Suprapubic skin (tissue), 4 donors: ENCODE data around the gene PARP15. TPM values are rescaled to one million over a fixed set of nuclear protein-coding genes. Genes with fewer than 3 reads are reported as not detected.
"Not testable (repeated sequence)": the region's sequence is repeated elsewhere in the genome, so short reads cannot be mapped to it uniquely, and the experiment has no call there.

Source experiments
- DNase-seq, 2 donors: peaks; one replicate each; pipeline ENCODE4 v3.0.0-alpha.2; 2019; ENCODE audit warnings: low spot score in 2 of 2
- H3K27ac ChIP-seq: fragments of 200-600 bp; sonication (generic); one replicate; pipeline ENCODE4 v1.5.1; 2019
- H3K27me3 ChIP-seq: fragments of 200-600 bp; sonication (generic); one replicate; pipeline ENCODE4 v1.5.1; 2019
- H3K36me3 ChIP-seq: fragments of 200-600 bp; sonication (generic); one replicate; pipeline ENCODE4 v1.5.1; 2019
- H3K4me1 ChIP-seq: fragments of 200-600 bp; sonication (generic); one replicate; pipeline ENCODE4 v1.5.1; 2019
- H3K4me3 ChIP-seq: fragments of 200-600 bp; sonication (generic); one replicate; pipeline ENCODE4 v1.5.1; 2019; ENCODE audit warnings: mild to moderate bottlenecking
- H3K9me3 ChIP-seq: fragments of 200-600 bp; sonication (generic); one replicate; pipeline ENCODE4 v1.5.1; 2019
- EP300 ChIP-seq: sonication (generic); formaldehyde crosslinking; IDR thresholded peaks from one replicate; pipeline ENCODE4 v1.6.1; 2017; ENCODE audit warnings: antibody characterized with exemption
- POLR2A ChIP-seq, 2 donors: fragments of 450-650 bp; IDR thresholded peaks; one replicate each; pipeline ENCODE4 v1.6.1; 2017; ENCODE audit warnings: antibody characterized with exemption in 2 of 2, mild to moderate bottlenecking in 2 of 2, moderate library complexity in 2 of 2
- POLR2AphosphoS5 ChIP-seq, 3 donors: sonication (generic); formaldehyde crosslinking; IDR thresholded peaks; one replicate each; pipeline ENCODE4 v1.6.1; 2017; ENCODE audit warnings: antibody characterized with exemption in 3 of 3
- WGBS: methylation state at CpG from one replicate; pipeline ENCODE4 v1.1.5; 2018; 5-methylcytosine and 5-hydroxymethylcytosine counted together
- total RNA-seq, 4 donors: library from RNA; depleted of rRNA; stranded (reverse); fragments of >200 nt; gene quantifications; one replicate each; pipeline ENCODE4 v1.1.0, GENCODE V29; 2016
- TF ChIP-seq, protein P1 (sequence below), 2 donors: fragments of 200-600 bp in 1 of 2; fragments of 450-650 bp in 1 of 2; sonication (generic) in 1 of 2; IDR thresholded peaks; one replicate each; pipeline ENCODE4 v1.5.1; 2016 to 2019; ENCODE audit warnings: antibody characterized with exemption in 2 of 2, mild to moderate bottlenecking in 1 of 2, moderate library complexity in 1 of 2

The PARP15 gene
- total RNA-seq, 4 donors from 2014 or later, result 0.26 to 0.80 (median 0.51) TPM; not detected in 1

DNA sequence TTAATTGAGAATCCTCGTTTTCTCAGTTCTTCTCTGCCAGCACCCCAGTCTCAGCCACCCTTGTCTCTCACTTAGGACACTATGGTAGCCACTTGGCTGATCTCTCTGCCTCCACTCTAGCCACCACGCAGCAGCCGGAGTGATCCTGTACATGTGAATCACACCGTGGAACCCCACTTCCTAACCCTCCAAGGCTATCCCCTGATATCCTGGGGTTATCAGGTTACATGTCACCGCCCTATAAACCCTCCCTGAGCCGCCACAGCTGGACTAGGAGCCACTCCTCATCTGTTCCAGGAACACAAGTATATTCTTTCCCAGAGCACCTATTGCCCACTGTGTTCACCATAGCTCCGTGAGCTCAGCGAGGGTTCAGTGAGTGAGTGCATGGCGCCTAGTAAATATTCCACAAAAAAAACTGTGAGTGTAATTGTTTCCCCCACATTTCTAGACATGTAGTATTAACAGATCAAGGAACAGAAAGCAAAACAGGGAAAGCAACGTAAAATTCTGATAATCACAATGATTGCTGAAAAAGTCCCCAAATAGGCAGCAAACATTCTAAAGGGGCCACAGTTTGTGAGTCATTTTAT lies 102.5 kb downstream of the PARP15 start:
- no peaks in the 10 kb centered on the region for H3K27me3 ChIP-seq
- no peak for DNase-seq
- no peaks in the 10 kb centered on the region for H3K9me3 ChIP-seq
- peaks cover under 1% of the 10 kb centered on the region for H3K36me3 ChIP-seq
- TF ChIP-seq EP300 (no peak), POLR2A (IDR thresholded peaks at IDR 0.05) (no peak)
- TF ChIP-seq, protein P1, sequence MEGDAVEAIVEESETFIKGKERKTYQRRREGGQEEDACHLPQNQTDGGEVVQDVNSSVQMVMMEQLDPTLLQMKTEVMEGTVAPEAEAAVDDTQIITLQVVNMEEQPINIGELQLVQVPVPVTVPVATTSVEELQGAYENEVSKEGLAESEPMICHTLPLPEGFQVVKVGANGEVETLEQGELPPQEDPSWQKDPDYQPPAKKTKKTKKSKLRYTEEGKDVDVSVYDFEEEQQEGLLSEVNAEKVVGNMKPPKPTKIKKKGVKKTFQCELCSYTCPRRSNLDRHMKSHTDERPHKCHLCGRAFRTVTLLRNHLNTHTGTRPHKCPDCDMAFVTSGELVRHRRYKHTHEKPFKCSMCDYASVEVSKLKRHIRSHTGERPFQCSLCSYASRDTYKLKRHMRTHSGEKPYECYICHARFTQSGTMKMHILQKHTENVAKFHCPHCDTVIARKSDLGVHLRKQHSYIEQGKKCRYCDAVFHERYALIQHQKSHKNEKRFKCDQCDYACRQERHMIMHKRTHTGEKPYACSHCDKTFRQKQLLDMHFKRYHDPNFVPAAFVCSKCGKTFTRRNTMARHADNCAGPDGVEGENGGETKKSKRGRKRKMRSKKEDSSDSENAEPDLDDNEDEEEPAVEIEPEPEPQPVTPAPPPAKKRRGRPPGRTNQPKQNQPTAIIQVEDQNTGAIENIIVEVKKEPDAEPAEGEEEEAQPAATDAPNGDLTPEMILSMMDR (IDR thresholded peaks at IDR 0.05), result no peak
- peaks cover 31% of the 10 kb centered on the region for H3K4me1 ChIP-seq
- peak overlapping the region; percentile 78 for H3K4me3 ChIP-seq
- 32% methylated on average over 10 of the region's 10 CpGs for WGBS
- H3K27ac ChIP-seq, result peak overlapping the region; percentile 93

DNA sequence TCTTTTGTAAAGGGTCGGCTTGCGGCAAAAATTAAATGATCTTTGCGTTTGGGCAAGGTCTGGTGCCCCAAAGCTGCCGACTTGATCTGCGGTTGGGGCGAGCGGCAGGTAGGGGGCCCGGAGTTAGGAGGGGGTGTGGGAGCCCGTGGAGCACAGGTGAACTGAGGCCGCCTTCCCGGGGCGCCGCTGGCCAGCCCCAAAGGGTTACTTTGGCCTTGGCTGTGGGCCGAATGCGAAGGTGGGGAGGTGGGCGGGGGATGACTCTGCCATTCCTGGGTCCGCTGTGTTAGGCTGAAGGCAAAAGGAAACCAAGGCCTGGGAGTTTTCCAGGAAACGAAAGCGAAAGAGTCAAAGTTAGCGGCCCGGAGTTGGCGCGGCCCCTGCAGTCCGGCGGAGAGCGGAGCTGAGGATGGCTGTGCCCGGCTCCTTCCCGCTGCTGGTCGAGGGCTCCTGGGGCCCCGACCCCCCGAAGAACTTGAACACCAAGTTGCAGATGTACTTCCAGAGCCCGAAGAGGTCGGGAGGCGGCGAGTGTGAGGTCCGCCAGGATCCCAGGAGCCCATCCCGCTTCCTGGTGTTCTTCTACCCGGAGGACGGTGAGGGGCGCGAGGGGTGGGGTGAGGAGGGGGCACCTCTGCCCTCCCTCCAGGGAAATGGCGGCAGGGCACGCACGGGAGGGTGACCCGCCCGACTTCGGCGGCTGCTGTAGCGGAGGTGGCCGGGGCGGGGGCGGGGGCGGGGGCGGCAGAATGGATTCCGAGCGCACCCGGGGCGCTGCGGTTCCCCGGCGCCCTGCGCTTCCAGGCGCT lies 103.2 kb downstream of the PARP15 start, which contains the start of gene PARP14:
PARP14 (plus strand) TSS at position 365 of the 809 bp plus-strand sequence; CDS start at position 410, 45 bp downstream.
- no peaks in the 10 kb centered on the region for H3K27me3 ChIP-seq
- peaks cover 31% of the 10 kb centered on the region for H3K4me1 ChIP-seq
- WGBS, result 1% methylated on average over 32 of the region's 63 CpGs
- H3K36me3 ChIP-seq, result peaks cover 7% of the 10 kb centered on the region
- peak within 1 kb of the TSS; percentile 93 for H3K27ac ChIP-seq
- DNase-seq, result peak; percentile 77 to 84
- H3K9me3 ChIP-seq, result no peaks in the 10 kb centered on the region
- peak within 1 kb of the TSS; percentile 78 for H3K4me3 ChIP-seq
- TF ChIP-seq POLR2A (IDR thresholded peaks at IDR 0.05) (peak in 1 of 2 donors; percentile 29), POLR2AphosphoS5 (IDR thresholded peaks at IDR 0.05) (peak in 1 of 3 donors; percentile 17), EP300 (no peak)
- TF ChIP-seq, protein P1 (IDR thresholded peaks at IDR 0.05), result no peak

GRCh38 chr3:122681284-122681973 lies 104.0 kb downstream of the PARP15 start:
- 28% methylated on average over 24 of the region's 24 CpGs for WGBS
- Histone ChIP-seq H3K4me1 (peaks cover 31% of the 10 kb centered on the region), H3K27me3 (no peaks in the 10 kb centered on the region), H3K4me3 (peak overlapping the region; percentile 78), H3K9me3 (no peaks in the 10 kb centered on the region), H3K36me3 (peaks cover 7% of the 10 kb centered on the region), H3K27ac (peak overlapping the region; percentile 93)
- TF ChIP-seq, protein P1 (IDR thresholded peaks at IDR 0.05), result no peak
- no peak for TF ChIP-seq POLR2A (IDR thresholded peaks at IDR 0.05)
- no peak for TF ChIP-seq EP300
- TF ChIP-seq POLR2AphosphoS5 (IDR thresholded peaks at IDR 0.05), result no peak
- DNase-seq, result no peak

DNA sequence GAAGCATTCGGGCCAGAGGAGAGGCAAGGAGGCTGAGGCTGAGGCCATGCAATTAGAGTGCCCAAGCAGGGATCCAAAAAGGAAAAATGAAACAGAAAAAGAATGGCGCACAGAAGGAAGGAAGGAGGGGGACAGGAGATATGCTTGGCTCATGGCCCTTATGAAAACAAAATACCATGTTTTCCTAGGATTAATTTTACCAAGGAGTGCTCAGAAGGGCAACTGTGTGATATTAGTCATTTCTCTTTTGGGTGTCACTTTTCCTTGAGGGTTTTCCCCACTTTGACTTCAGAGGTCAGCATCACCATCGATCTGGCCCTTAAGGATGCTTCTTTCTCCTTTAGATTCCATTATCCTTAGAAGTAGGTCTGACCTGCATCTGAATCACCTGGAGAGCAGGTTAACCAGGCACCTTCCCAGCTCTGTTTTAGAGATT lies 104.5 kb downstream of the PARP15 start:
- Histone ChIP-seq H3K27me3 (no peaks in the 10 kb centered on the region), H3K9me3 (no peaks in the 10 kb centered on the region), H3K27ac (no peak overlapping the region), H3K4me3 (peak overlapping the region; percentile 78), H3K4me1 (peaks cover 31% of the 10 kb centered on the region), H3K36me3 (peaks cover 7% of the 10 kb centered on the region)
- TF ChIP-seq POLR2AphosphoS5 (IDR thresholded peaks at IDR 0.05) (no peak), POLR2A (IDR thresholded peaks at IDR 0.05) (no peak), EP300 (no peak)
- TF ChIP-seq, protein P1 (IDR thresholded peaks at IDR 0.05), result no peak
- WGBS, result 85% methylated on average over 3 of the region's 3 CpGs
- DNase-seq, result no peak

DNA sequence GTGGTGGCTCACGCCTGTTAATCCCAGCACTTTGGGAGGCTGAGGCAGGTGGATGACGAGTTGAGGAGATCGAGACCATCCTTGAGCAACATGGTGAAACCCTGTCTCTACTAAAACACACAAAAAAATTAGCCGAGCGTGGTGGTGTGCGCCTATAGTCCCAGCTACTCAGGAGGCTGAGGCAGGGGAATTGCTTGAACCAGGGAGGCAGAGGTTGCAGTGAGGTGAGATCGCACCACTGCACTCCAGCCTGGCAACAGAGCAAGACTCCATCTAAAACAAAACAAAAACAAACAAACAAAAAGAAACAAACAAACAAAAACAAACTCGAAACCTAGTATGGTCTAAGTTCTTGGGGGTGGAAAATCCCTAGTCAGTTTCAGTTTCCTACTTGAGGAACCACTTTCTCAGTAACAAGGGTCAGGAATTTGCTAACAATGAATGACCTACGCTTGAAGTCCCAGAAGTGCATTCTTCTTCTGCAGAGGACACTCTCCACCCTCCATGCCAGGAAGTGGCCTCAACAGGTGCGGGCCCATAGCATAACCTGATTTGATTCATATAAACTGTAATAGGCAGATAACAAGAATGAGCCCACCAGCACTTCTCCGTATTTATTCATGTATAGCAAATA lies 105.4 kb downstream of the PARP15 start:
- H3K36me3 ChIP-seq, H3K4me3 ChIP-seq, H3K27ac ChIP-seq, H3K9me3 ChIP-seq, DNase-seq, H3K27me3 ChIP-seq: not testable (repeated sequence)
- 84% methylated on average over 11 of the region's 11 CpGs for WGBS
- peaks cover 31% of the 10 kb centered on the region for H3K4me1 ChIP-seq
